ENCODE data around the gene BCAS2. TPM values are rescaled to one million over a fixed set of nuclear protein-coding genes. Genes with fewer than 3 reads are reported as not detected.

The BCAS2 gene
- 23.9 and 26.6 TPM in 2 replicates for total RNA-seq

GRCh38 chr1:114581335-114582287, at the start of gene BCAS2:
BCAS2 (minus strand) TSS chr1:114581615; CDS start chr1:114581591, 24 bp downstream.

Other genes with a start within 250 kb of the BCAS2 start
- 30.4 and 43.8 TPM in 2 replicates for gene TRIM33, start 70.4 kb downstream of the BCAS2 start, total RNA-seq
- gene DENND2C, start 88.4 kb upstream of the BCAS2 start, total RNA-seq: 3.6 and 3.9 TPM in 2 replicates
- not detected in 2 replicates for gene AMPD1, start 113.9 kb upstream of the BCAS2 start, total RNA-seq
- gene NRAS, start 135.2 kb upstream of the BCAS2 start, total RNA-seq: 78.9 and 89.7 TPM in 2 replicates
- gene CSDE1, start 176.4 kb upstream of the BCAS2 start, total RNA-seq: 454 and 604 TPM in 2 replicates
- 42.1 and 59.7 TPM in 2 replicates for gene SIKE1, start 199.1 kb upstream of the BCAS2 start, total RNA-seq